CD14-positive monocyte (primary cell): Measurements from ENCODE around the gene IFI27L2. TPM values are rescaled to one million over a fixed set of nuclear protein-coding genes. Genes with fewer than 3 reads are reported as not detected.

ENCODE experiments used
- DNase-seq, 3 donors: peaks; one replicate each; pipeline ENCODE4 v3.0.0-alpha.2; 2011 to 2022
- H2AFZ ChIP-seq: 2 replicates; pipeline ENCODE4 v1.6.0; 2012; ENCODE audit warnings: mild to moderate bottlenecking, low read depth, low read length, inconsistent platforms; ENCODE audit not compliant: insufficient read depth, poor library complexity, severe bottlenecking
- H3K27ac ChIP-seq, 2 donors: 1 replicate in 1 of 2; 2 replicates in 1 of 2; pipeline ENCODE4 v1.5.1; 2012 to 2013; ENCODE audit warnings: low read length in 2 of 2, control low read depth in 1 of 2, inconsistent platforms in 1 of 2, low read depth in 1 of 2, mild to moderate bottlenecking in 1 of 2
- H3K27me3 ChIP-seq, 2 donors: one replicate each; pipeline versions ENCODE4 v1.6.0 to v1.6.1; 2011 to 2013; ENCODE audit warnings: low read length in 2 of 2; ENCODE audit not compliant: control insufficient read depth in 2 of 2, insufficient read depth in 2 of 2
- H3K36me3 ChIP-seq, 2 donors: replicated peaks in 1 of 2; 1 replicate in 1 of 2; 2 replicates in 1 of 2; pipeline versions ENCODE4 v1.5.1 to v1.6.1; 2012 to 2013; ENCODE audit warnings: low read length in 2 of 2, control low read depth in 1 of 2, inconsistent platforms in 1 of 2, mild to moderate bottlenecking in 1 of 2; ENCODE audit not compliant: insufficient read depth in 2 of 2, control insufficient read depth in 1 of 2
- H3K4me1 ChIP-seq, 2 donors: 1 replicate in 1 of 2; 2 replicates in 1 of 2; pipeline versions ENCODE4 v1.5.1 to v1.6.1; 2012 to 2013; ENCODE audit warnings: low read length in 2 of 2, control low read depth in 1 of 2, inconsistent platforms in 1 of 2, mild to moderate bottlenecking in 1 of 2, moderate library complexity in 1 of 2; ENCODE audit not compliant: insufficient read depth in 2 of 2, control insufficient read depth in 1 of 2
- H3K4me2 ChIP-seq: replicated peaks from 2 replicates; pipeline ENCODE3; 2012; ENCODE audit warnings: low read length, moderate library complexity, mild to moderate bottlenecking; ENCODE audit not compliant: poor library complexity, severe bottlenecking; ENCODE audit errors: extremely low read depth
- H3K4me3 ChIP-seq, 3 experiments: fragments of 200-600 bp in 1 of 3; sonication (generic) in 1 of 3; replicated peaks in 1 of 3; 1 replicate in 2 of 3; 2 replicates in 1 of 3; pipeline ENCODE4 v1.5.1; 2011 to 2013; ENCODE audit warnings: low read length in 3 of 3, mild to moderate bottlenecking in 3 of 3, control low read depth in 2 of 3, low read depth in 2 of 3, inconsistent platforms in 1 of 3, moderate library complexity in 1 of 3
- H3K79me2 ChIP-seq: 2 replicates; pipeline ENCODE4 v1.6.0; 2012; ENCODE audit warnings: mild to moderate bottlenecking, control low read depth, inconsistent platforms, low read length, moderate library complexity; ENCODE audit not compliant: insufficient read depth
- H3K9ac ChIP-seq: 2 replicates; pipeline ENCODE4 v1.6.0; 2017; ENCODE audit warnings: low read length, mild to moderate bottlenecking; ENCODE audit not compliant: insufficient read depth, poor library complexity, severe bottlenecking
- H3K9me3 ChIP-seq, 2 donors: replicated peaks in 1 of 2; 1 replicate in 1 of 2; 2 replicates in 1 of 2; pipeline versions ENCODE4 v1.5.1 to v1.6.1; 2012 to 2013; ENCODE audit warnings: low read length in 2 of 2, control low read depth in 1 of 2; ENCODE audit not compliant: control insufficient read depth in 1 of 2, insufficient read depth in 1 of 2
- H4K20me1 ChIP-seq: 2 replicates; pipeline ENCODE4 v1.6.0; 2012; ENCODE audit warnings: mild to moderate bottlenecking, low read length, control low read depth, moderate library complexity; ENCODE audit not compliant: insufficient read depth
- H3K27ac Mint-ChIP-seq, 7 donors: one replicate each; pipeline ENCODE4 v1.8.0; 2020; ENCODE audit warnings: mild to moderate bottlenecking in 7 of 7, mixed read lengths in 7 of 7, moderate library complexity in 6 of 7, inconsistent platforms in 2 of 7
- H3K27me3 Mint-ChIP-seq, 3 donors: one replicate each; pipeline ENCODE4 v1.8.0; 2021 to 2022; ENCODE audit warnings: low read depth in 3 of 3, mild to moderate bottlenecking in 3 of 3, mixed read lengths in 3 of 3, moderate library complexity in 3 of 3, inconsistent platforms in 1 of 3
- H3K36me3 Mint-ChIP-seq, 2 donors: one replicate each; pipeline ENCODE4 v1.8.0; 2020; ENCODE audit warnings: mixed read lengths in 2 of 2, inconsistent platforms in 1 of 2, mild to moderate bottlenecking in 1 of 2
- H3K4me1 Mint-ChIP-seq: one replicate; pipeline ENCODE4 v1.8.0; 2020; ENCODE audit warnings: mild to moderate bottlenecking, mixed read lengths
- H3K4me3 Mint-ChIP-seq, 2 donors: one replicate each; pipeline ENCODE4 v1.8.0; 2020; ENCODE audit warnings: mild to moderate bottlenecking in 2 of 2, mixed read lengths in 2 of 2, moderate library complexity in 1 of 2
- H3K9me3 Mint-ChIP-seq, 7 donors: one replicate each; pipeline ENCODE4 v1.8.0; 2020 to 2022; ENCODE audit warnings: mixed read lengths in 7 of 7, mild to moderate bottlenecking in 6 of 7, moderate library complexity in 6 of 7, inconsistent platforms in 2 of 7
- WGBS: methylation state at CpG from one replicate; pipeline ENCODE4 v1.1.5; 2013; ENCODE audit warnings: missing lambda C conversion rate; ENCODE audit not compliant: insufficient coverage; 5-methylcytosine and 5-hydroxymethylcytosine counted together
- intact Hi-C, 2 donors: fragments of 100-400 bp; cut with micrococcal nuclease; formaldehyde crosslinking; loops; one replicate each; pipeline versions ENCODE4 v1.15.0 to v1.15.1; 2023
- polyA plus RNA-seq, 3 donors: library from polyadenylated mRNA; depleted of rRNA in 1 of 3; unstranded in 2 of 3; stranded (reverse) in 1 of 3; fragments of 300-500 nt in 2 of 3; fragments of >200 nt in 1 of 3; fragmentation: Illumina TruSeq in 2 of 3; gene quantifications; 1 replicate in 2 of 3; 2 replicates in 1 of 3; pipeline ENCODE4 v1.2.3, GENCODE V29; 2012 to 2021
- TF ChIP-seq, protein P1 (sequence below): fragments of 200-600 bp; IDR thresholded peaks from one replicate; pipeline ENCODE4 v1.8.0; 2022; ENCODE audit warnings: antibody characterized with exemption, mild to moderate bottlenecking

IFI27L2 gene
- polyA plus RNA-seq, 3 donors = 55.4 to 156 (median 96.1) TPM

DNA sequence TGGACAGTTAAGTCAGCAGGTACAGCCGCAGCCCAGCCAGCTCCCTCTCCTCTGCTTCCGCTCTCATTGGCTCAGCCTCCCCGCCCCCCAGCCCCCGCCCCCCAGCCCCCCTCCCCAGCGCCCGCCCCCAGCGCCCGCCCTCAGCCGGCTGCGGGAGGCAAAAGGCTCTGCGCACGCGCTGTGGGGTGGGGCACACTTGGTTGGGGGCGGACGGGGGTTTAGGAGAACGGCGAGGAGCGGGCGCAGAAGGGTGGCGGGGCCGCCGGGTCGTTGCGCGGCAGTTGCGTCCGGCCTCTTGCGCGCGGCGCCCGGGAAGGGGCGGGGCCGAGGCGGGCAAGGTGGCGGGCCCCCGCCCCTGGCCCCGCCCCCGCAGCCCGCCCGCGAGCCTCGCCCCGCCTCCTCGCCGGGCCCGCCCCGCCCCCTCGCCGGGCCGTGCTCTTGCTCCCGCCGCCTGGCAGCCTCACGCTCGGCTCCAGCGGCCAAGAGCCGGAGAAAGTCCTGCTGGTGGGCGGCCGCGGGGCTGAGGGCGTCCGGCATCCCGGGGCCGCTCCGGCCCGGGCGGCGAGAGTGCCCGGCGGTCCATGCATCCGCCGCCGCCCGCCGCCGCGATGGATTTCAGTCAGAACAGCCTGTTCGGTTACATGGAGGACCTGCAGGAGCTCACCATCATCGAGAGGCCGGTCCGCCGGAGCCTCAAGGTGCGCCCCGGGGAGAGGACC, 44.6 kb upstream of the IFI27L2 start, which contains the start of gene PPP4R4:
Gene PPP4R4, plus strand, starts transcription at position 438 of the 719 bp plus-strand sequence. Its CDS starts 144 bp downstream, at position 582.
- 0% methylated on average over 55 of the region's 84 CpGs for WGBS
- H3K4me1 Mint-ChIP-seq = peaks cover 21% of the 10 kb centered on the region
- H3K36me3 ChIP-seq = no peaks in the 10 kb centered on the region
- TF ChIP-seq, protein P1, sequence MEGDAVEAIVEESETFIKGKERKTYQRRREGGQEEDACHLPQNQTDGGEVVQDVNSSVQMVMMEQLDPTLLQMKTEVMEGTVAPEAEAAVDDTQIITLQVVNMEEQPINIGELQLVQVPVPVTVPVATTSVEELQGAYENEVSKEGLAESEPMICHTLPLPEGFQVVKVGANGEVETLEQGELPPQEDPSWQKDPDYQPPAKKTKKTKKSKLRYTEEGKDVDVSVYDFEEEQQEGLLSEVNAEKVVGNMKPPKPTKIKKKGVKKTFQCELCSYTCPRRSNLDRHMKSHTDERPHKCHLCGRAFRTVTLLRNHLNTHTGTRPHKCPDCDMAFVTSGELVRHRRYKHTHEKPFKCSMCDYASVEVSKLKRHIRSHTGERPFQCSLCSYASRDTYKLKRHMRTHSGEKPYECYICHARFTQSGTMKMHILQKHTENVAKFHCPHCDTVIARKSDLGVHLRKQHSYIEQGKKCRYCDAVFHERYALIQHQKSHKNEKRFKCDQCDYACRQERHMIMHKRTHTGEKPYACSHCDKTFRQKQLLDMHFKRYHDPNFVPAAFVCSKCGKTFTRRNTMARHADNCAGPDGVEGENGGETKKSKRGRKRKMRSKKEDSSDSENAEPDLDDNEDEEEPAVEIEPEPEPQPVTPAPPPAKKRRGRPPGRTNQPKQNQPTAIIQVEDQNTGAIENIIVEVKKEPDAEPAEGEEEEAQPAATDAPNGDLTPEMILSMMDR = no peak
- peaks cover 0 to 5% of the 10 kb centered on the region in 2 donors for H3K36me3 Mint-ChIP-seq
- H2AFZ ChIP-seq = peak within 1 kb of the TSS; percentile 81
- peak within 1 kb of the TSS; percentile 87 for H3K4me2 ChIP-seq
- no peak within 1 kb of the TSS for H3K27ac ChIP-seq
- H3K27ac Mint-ChIP-seq = peak within 1 kb of the TSS in 4 of 7 donors; percentile 10 to 72 (median 46)
- H3K27me3 ChIP-seq = peaks cover 54 to 65% of the 10 kb centered on the region in 2 donors
- H4K20me1 ChIP-seq = no peaks in the 10 kb centered on the region
- H3K9me3 ChIP-seq = peaks cover 0 to 3% of the 10 kb centered on the region in 2 donors
- H3K9ac ChIP-seq = no peak within 1 kb of the TSS
- H3K4me3 ChIP-seq = peak within 1 kb of the TSS; percentile 47 to 74 (median 49)
- intact Hi-C loops = loop anchor here (5.0 to 10.0 kb wide), 3 partner anchors 42 to 239 kb away; no protein-coding TSS in a partner anchor
- DNase-seq = peak; percentile 56 to 69 (median 59)
- H3K9me3 Mint-ChIP-seq = peaks cover 0 to 12% (median 4%) of the 10 kb centered on the region in 7 donors
- peaks cover 14 to 18% of the 10 kb centered on the region in 2 donors for H3K4me1 ChIP-seq
- H3K27me3 Mint-ChIP-seq = peaks cover 58 to 75% (median 63%) of the 10 kb centered on the region in 3 donors
- no peaks in the 10 kb centered on the region for H3K79me2 ChIP-seq
- peak within 1 kb of the TSS; percentile 76 to 93 for H3K4me3 Mint-ChIP-seq

DNA sequence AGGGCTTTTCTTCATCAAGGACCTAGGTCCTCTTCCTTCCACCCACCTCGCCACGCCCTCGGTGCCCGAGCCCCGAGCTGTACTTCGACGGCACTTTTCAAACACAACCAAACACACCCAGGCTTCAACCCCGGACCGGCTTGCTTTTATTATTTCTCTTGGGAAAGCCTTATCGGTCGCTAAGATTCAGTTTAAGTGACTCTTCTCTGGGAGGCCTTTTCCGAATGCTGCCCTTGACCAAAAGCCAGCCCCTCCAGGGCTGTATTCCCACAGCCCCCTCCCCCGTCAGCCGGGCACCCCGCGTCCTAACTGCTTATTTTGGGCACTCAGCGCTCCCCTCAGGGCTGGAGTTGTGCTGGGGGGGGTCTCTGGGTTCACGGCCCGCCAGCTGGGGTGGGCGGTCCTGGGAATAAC, 44.1 kb upstream of the IFI27L2 start:
- Mint-ChIP-seq H3K9me3 (peaks cover 0 to 12% (median 4%) of the 10 kb centered on the region in 7 donors), H3K27me3 (peaks cover 54 to 69% (median 63%) of the 10 kb centered on the region in 3 donors), H3K4me1 (peaks cover 21% of the 10 kb centered on the region), H3K36me3 (peaks cover 0 to 5% of the 10 kb centered on the region in 2 donors), H3K4me3 (peak overlapping the region; percentile 76 to 93), H3K27ac (peak overlapping the region in 2 of 7 donors; percentile 40 to 72)
- TF ChIP-seq, protein P1 = no peak
- H3K9me3 ChIP-seq = peaks cover 0 to 3% of the 10 kb centered on the region in 2 donors
- intact Hi-C loops = loop anchor here (5.0 to 10.0 kb wide), 3 partner anchors 41 to 239 kb away; no protein-coding TSS in a partner anchor
- no peaks in the 10 kb centered on the region for H4K20me1 ChIP-seq
- H3K4me1 ChIP-seq = peaks cover 14 to 18% of the 10 kb centered on the region in 2 donors
- peak overlapping the region; percentile 87 for H3K4me2 ChIP-seq
- no peak overlapping the region for H3K27ac ChIP-seq
- DNase-seq = no peak
- WGBS = 4% methylated on average over 8 of the region's 20 CpGs
- H3K4me3 ChIP-seq = peak overlapping the region; percentile 47 to 74 (median 49)
- H3K36me3 ChIP-seq = no peaks in the 10 kb centered on the region
- H3K27me3 ChIP-seq = peaks cover 48 to 61% of the 10 kb centered on the region in 2 donors
- H3K9ac ChIP-seq = no peak overlapping the region
- H2AFZ ChIP-seq = peak overlapping the region; percentile 81
- no peaks in the 10 kb centered on the region for H3K79me2 ChIP-seq
